SU-DHL-6 (cell line): ENCODE data around the gene MRPL14.

Source experiments
- H2AFZ ChIP-seq: fragments of 200-600 bp; sonication (generic); 2 replicates; pipeline ENCODE4 v1.6.1; 2014; ENCODE audit warnings: low read depth, mild to moderate bottlenecking, moderate library complexity, mixed read lengths, antibody characterized with exemption, low read length; ENCODE audit not compliant: severe bottlenecking
- H3F3A ChIP-seq: fragments of 200-600 bp; shearing (Covaris generic); 2 replicates; pipeline ENCODE4 v1.6.0; 2016; ENCODE audit warnings: antibody characterized with exemption, mild to moderate bottlenecking; ENCODE audit not compliant: insufficient read depth
- H3K27ac ChIP-seq: fragments of 200-600 bp; sonication (generic); 2 replicates; pipeline ENCODE4 v1.5.1; 2016; ENCODE audit warnings: low read depth, mild to moderate bottlenecking, low read length, moderate library complexity, mixed read lengths
- H3K27me3 ChIP-seq: fragments of 200-600 bp; sonication (generic), shearing (Covaris generic); 2 replicates; pipeline ENCODE4 v1.6.0; 2014; ENCODE audit warnings: mild to moderate bottlenecking, low read length
- H3K36me3 ChIP-seq: fragments of 200-600 bp; sonication (generic); 2 replicates; pipeline ENCODE4 v1.6.1; 2014; ENCODE audit warnings: mild to moderate bottlenecking, low read length, mixed read lengths
- H3K4me2 ChIP-seq: fragments of 300-600, 200-600 bp; shearing (Covaris generic), sonication (generic); 2 replicates; pipeline ENCODE4 v1.6.0; 2014; ENCODE audit warnings: low read length, low read depth, mild to moderate bottlenecking; ENCODE audit not compliant: poor library complexity, severe bottlenecking
- H3K4me3 ChIP-seq: fragments of 200-600 bp; sonication (generic); 2 replicates; pipeline ENCODE4 v1.5.1; 2014; ENCODE audit warnings: antibody characterized with exemption, low read length, mild to moderate bottlenecking, mixed read lengths; ENCODE audit not compliant: insufficient read depth, poor library complexity, severe bottlenecking
- H3K79me2 ChIP-seq: fragments of 200-600 bp; sonication (generic); 2 replicates; pipeline ENCODE4 v1.6.1; 2014; ENCODE audit warnings: mild to moderate bottlenecking, low read length, moderate library complexity; ENCODE audit not compliant: insufficient read depth
- H3K9ac ChIP-seq: fragments of 200-600 bp; sonication (generic); 2 replicates; pipeline ENCODE4 v1.7.0; 2014; ENCODE audit warnings: mild to moderate bottlenecking, low read length
- H3K9me2 ChIP-seq: fragments of 200-600 bp; sonication (generic); replicated peaks from 2 replicates; pipeline ENCODE4 v1.6.1; 2014; ENCODE audit warnings: low read length; ENCODE audit not compliant: insufficient read depth
- H3K9me3 ChIP-seq: fragments of 200-600 bp; sonication (generic); 2 replicates; pipeline ENCODE4 v1.6.1; 2014; ENCODE audit warnings: low read length, mixed read lengths; ENCODE audit not compliant: insufficient read depth
- H4K20me1 ChIP-seq: fragments of 200-600 bp; sonication (generic); 2 replicates; pipeline ENCODE4 v1.6.1; 2014; ENCODE audit warnings: low read depth, mild to moderate bottlenecking, antibody characterized with exemption, low read length, moderate library complexity, mixed read lengths
- CTCF ChIP-seq: fragments of 200-600 bp; sonication (generic); IDR thresholded peaks from one replicate; pipeline ENCODE4 v1.5.1; 2017; ENCODE audit warnings: antibody characterized with exemption, mild to moderate bottlenecking, low read length, moderate library complexity; ENCODE audit not compliant: insufficient read depth, poor library complexity, severe bottlenecking
- EZH2phosphoT487 ChIP-seq: fragments of 200-600 bp; sonication (generic), shearing (Covaris generic); conservative IDR thresholded peaks from 2 replicates; pipeline ENCODE4 v1.6.1; 2018; ENCODE audit warnings: mild to moderate bottlenecking, antibody characterized with exemption, low read length, moderate library complexity, mixed read lengths

Gene MRPL14

DNA sequence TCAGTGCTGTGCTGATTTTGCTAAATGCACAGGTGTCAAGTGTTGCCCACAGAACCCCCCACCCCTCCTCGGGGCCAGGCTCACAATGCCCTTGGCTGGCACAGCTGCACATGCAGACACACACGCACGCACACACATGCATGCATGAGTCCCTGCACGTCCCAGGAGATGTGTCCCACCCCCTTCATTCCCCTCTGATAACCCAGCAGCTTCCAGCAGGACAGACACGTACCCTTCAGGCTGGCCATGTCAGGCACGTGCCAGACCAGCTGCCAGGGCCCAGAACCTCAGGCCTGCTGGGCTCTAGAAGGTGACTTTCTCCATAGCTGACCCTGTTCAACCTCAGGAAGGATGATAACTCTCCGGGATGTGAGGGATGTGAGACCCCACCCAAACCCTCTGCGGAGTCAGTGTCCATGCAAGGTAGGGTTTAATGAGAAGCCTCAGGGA, 44.4 kb downstream of the MRPL14 start:
- Histone ChIP-seq H3K27me3 (no peaks in the 10 kb centered on the region), H3K79me2 (no peaks in the 10 kb centered on the region), H3K36me3 (no peaks in the 10 kb centered on the region), H3F3A (peaks cover 8% of the 10 kb centered on the region; the same call in 1 of the 2 replicates), H4K20me1 (no peaks in the 10 kb centered on the region), H3K4me2 (no peak overlapping the region), H3K27ac (no peak overlapping the region), H3K4me3 (no peak overlapping the region), H3K9me2 (no peaks in the 10 kb centered on the region), H2AFZ (no peak overlapping the region), H3K9ac (no peak overlapping the region), H3K9me3 (no peaks in the 10 kb centered on the region)
- TF ChIP-seq CTCF (no peak), EZH2phosphoT487 (no peak)

DNA sequence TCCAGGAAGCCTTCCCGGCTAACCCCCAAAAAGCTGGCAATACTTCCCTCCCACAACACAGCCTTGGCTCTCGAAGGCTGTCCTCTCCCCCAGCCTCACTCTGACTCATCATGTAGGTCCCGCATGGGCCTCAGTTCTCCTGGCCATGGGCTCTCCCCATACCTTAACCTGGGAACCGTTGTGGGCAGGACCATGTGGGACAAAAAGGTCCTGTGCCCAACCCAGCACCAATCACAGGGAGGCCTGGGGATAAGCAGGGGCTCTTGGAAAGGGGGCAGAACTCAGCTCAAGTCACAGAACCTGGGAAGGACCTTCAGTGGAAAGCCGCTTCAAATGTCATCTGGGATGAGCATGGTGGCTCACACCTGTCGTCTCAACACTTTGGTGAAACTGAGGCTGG, 45.5 kb downstream of the MRPL14 start:
- Histone ChIP-seq H3K27ac (no peak overlapping the region), H3F3A (peaks cover 9% of the 10 kb centered on the region; the same call in 1 of the 2 replicates), H3K9ac (no peak overlapping the region), H3K36me3 (no peaks in the 10 kb centered on the region), H3K9me2 (no peaks in the 10 kb centered on the region), H2AFZ (no peak overlapping the region), H3K9me3 (no peaks in the 10 kb centered on the region), H3K27me3 (no peaks in the 10 kb centered on the region), H3K79me2 (no peaks in the 10 kb centered on the region), H4K20me1 (no peaks in the 10 kb centered on the region), H3K4me2 (no peak overlapping the region), H3K4me3 (no peak overlapping the region)
- TF ChIP-seq EZH2phosphoT487 (no peak), CTCF (no peak)

- Histone ChIP-seq H3K9me3 (no peaks in the 10 kb centered on the region), H4K20me1 (no peaks in the 10 kb centered on the region), H3K9ac (no peak overlapping the region), H3K27ac (no peak overlapping the region), H3K9me2 (no peaks in the 10 kb centered on the region), H3K4me3 (no peak overlapping the region), H3K79me2 (no peaks in the 10 kb centered on the region), H3K27me3 (no peaks in the 10 kb centered on the region), H3K36me3 (no peaks in the 10 kb centered on the region), H2AFZ (no peak overlapping the region), H3F3A (peaks cover 14% of the 10 kb centered on the region), H3K4me2 (no peak overlapping the region)
- TF ChIP-seq EZH2phosphoT487 (no peak), CTCF (no peak)
These were observed 46.4 kb downstream of the MRPL14 start for GRCh38 chr6:44080561-44081521.
